ENCODE results near the gene SMYD1. TPM values are rescaled to one million over a fixed set of nuclear protein-coding genes. Genes with fewer than 3 reads are reported as not detected.

The SMYD1 gene
- total and polyA plus RNA-seq, 2 donors (not counting 3 experiments of a cell fraction or from before 2014, with no cell fraction given) = not detected

DNA sequence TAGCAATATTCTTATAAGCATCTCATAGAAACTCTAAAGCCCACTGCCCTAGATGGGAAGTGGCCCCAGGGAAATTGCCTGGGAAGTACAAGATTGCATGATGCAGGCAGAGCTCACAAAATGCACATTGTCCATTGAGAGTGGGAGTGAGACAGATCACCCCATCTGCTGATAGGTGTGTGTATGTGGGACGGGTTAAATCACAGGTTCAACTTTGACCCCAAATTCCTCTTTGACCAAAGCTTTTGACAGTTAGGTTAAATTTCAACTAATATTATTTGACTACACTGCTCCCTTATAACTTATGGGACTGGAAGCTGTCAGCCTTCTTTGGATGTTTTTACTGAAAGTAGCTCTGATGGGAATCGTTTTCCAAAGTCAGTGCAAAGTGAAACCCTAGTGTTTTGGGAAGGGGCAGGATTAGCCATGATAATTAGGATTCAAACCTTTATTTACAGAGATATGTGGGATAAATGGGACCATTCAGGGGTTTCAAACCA is 71.6 kb downstream of the SMYD1 start:
- POLR2A ChIA-PET = no interaction called here
- Histone ChIP-seq H2AFZ (ENCODE audit: low read depth, low read length) (no peak overlapping the region), H4K20me1 (replicated peaks; ENCODE audit: control insufficient read depth, extremely low read depth, insufficient read depth, low read length) (no peaks in the 10 kb centered on the region), H3K4me2 (ENCODE audit: insufficient read depth, low read length) (no peak overlapping the region), H3K9me3 (replicated peaks; ENCODE audit: control insufficient read depth, insufficient read depth, low read length) (no peaks in the 10 kb centered on the region), H3K27me3 (ENCODE audit: control insufficient read depth in 2 of 2, insufficient read depth in 2 of 2, low read length in 2 of 2) (no peaks in the 10 kb centered on the region), H3K4me3 (replicated peaks in 1 of 3; ENCODE audit: insufficient read depth in 1 of 3, low read depth in 1 of 3, low read length in 3 of 3) (no peak overlapping the region), H3K27ac (ENCODE audit: insufficient read depth, low read depth, low read length) (no peak overlapping the region), H3K9me1 (replicated peaks; ENCODE audit: control insufficient read depth, extremely low read depth, insufficient read depth, low read length) (no peaks in the 10 kb centered on the region), H3K36me3 (ENCODE audit: control insufficient read depth in 2 of 2, extremely low read depth in 1 of 2, insufficient read depth in 2 of 2, low read length in 2 of 2) (no peaks in the 10 kb centered on the region), H3K79me2 (ENCODE audit: control insufficient read depth, insufficient read depth, low read length) (no peaks in the 10 kb centered on the region), H3K9ac (replicated peaks; ENCODE audit: extremely low read depth, insufficient read depth, low read length) (no peak overlapping the region), H3K4me1 (ENCODE audit: control insufficient read depth, extremely low read depth, insufficient read depth, low read length) (no peaks in the 10 kb centered on the region)
- TF ChIP-seq, protein P1, sequence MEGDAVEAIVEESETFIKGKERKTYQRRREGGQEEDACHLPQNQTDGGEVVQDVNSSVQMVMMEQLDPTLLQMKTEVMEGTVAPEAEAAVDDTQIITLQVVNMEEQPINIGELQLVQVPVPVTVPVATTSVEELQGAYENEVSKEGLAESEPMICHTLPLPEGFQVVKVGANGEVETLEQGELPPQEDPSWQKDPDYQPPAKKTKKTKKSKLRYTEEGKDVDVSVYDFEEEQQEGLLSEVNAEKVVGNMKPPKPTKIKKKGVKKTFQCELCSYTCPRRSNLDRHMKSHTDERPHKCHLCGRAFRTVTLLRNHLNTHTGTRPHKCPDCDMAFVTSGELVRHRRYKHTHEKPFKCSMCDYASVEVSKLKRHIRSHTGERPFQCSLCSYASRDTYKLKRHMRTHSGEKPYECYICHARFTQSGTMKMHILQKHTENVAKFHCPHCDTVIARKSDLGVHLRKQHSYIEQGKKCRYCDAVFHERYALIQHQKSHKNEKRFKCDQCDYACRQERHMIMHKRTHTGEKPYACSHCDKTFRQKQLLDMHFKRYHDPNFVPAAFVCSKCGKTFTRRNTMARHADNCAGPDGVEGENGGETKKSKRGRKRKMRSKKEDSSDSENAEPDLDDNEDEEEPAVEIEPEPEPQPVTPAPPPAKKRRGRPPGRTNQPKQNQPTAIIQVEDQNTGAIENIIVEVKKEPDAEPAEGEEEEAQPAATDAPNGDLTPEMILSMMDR (IDR thresholded peaks at IDR 0.05; ENCODE audit: extremely low read depth in 1 of 2, insufficient read depth in 1 of 2, low read depth in 1 of 2, low read length in 2 of 2) = no peak
- TF ChIP-seq JUN (IDR thresholded peaks at IDR 0.05; ENCODE audit: borderline replicate concordance, insufficient read depth, insufficient read length, low read depth) (no peak), POLR2AphosphoS5 (IDR thresholded peaks at IDR 0.05; ENCODE audit: insufficient read depth, low read depth, low read length) (no peak), FOS (IDR thresholded peaks at IDR 0.05; ENCODE audit: borderline replicate concordance, insufficient read depth, low read length) (no peak), GATA2 (IDR thresholded peaks at IDR 0.05; ENCODE audit: insufficient read depth, insufficient read length, low read depth, low read length) (no peak), POLR2A (IDR thresholded peaks at IDR 0.05; ENCODE audit: low read depth, low read length) (no peak), EZH2 (IDR thresholded peaks at IDR 0.05; ENCODE audit: borderline replicate concordance, low read depth, low read length, severe bottlenecking) (no peak), MYC (IDR thresholded peaks at IDR 0.05; ENCODE audit: low read depth, low read length) (no peak)
- TF ChIP-seq, protein P2, sequence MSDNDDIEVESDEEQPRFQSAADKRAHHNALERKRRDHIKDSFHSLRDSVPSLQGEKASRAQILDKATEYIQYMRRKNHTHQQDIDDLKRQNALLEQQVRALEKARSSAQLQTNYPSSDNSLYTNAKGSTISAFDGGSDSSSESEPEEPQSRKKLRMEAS (IDR thresholded peaks at IDR 0.05; ENCODE audit: insufficient read depth, insufficient read length) = no peak
- CTCF ChIA-PET = no interaction called here
- dilution Hi-C loops (cut with MboI; ENCODE audit: extremely low pct_ligation_motif_present, low sequenced_read_pairs) (no loop called here), intact Hi-C loops (cut with micrococcal nuclease) (no loop called here)
- no TSS peak for BruUV-seq (replicated peaks)
- DNase-seq (ENCODE audit: low read depth, low spot score) (no peak), FAIRE-seq (no peak)
